GM23338 (cell line): Measurements from ENCODE around the gene MAD2L1BP. TPM values are rescaled to one million over a fixed set of nuclear protein-coding genes. Genes with fewer than 3 reads are reported as not detected.
A peak's percentile ranks its signal among the peaks of the same experiment; 100 is the strongest.
"Not testable (repeated sequence)": the region's sequence is repeated elsewhere in the genome, so short reads cannot be mapped to it uniquely, and the experiment has no call there.

ENCODE experiments used
- ATAC-seq: fragments of 200-7000 bp; cut with Tn5 transposase; 3 replicates; pipeline ENCODE4 v1.9.1; 2020
- DNase-seq: peaks from one replicate; pipeline ENCODE4 v3.0.0-alpha.2; 2015; ENCODE audit warnings: low spot score
- H2AFZ ChIP-seq: fragments of 200-600 bp; sonication (generic); 2 replicates; pipeline ENCODE4 v1.8.0; 2016; ENCODE audit warnings: antibody characterized with exemption, mild to moderate bottlenecking, moderate library complexity
- H3F3A ChIP-seq: fragments of 200-600 bp; sonication (generic); replicated peaks from 2 replicates; pipeline ENCODE4 v1.8.0; 2017; ENCODE audit warnings: antibody characterized with exemption, mixed run types, low read depth
- H3K27ac ChIP-seq: fragments of 200-600 bp; sonication (generic); 2 replicates; pipeline ENCODE4 v1.6.1; 2016; ENCODE audit warnings: low read depth
- H3K27me3 ChIP-seq: fragments of 200-600 bp; sonication (generic); 2 replicates; pipeline ENCODE4 v1.8.0; 2016; ENCODE audit warnings: mild to moderate bottlenecking, mixed run types, moderate library complexity; ENCODE audit not compliant: insufficient read depth
- H3K36me3 ChIP-seq: fragments of 200-600 bp; sonication (generic); 2 replicates; pipeline ENCODE4 v1.8.0; 2016; ENCODE audit warnings: mild to moderate bottlenecking; ENCODE audit not compliant: insufficient read depth
- H3K4me1 ChIP-seq: fragments of 200-600 bp; sonication (generic); 2 replicates; pipeline ENCODE4 v1.8.0; 2016; ENCODE audit warnings: mild to moderate bottlenecking, moderate library complexity; ENCODE audit not compliant: insufficient read depth
- H3K4me2 ChIP-seq: fragments of 200-600 bp; sonication (generic); 2 replicates; pipeline ENCODE4 v1.7.1; 2017; ENCODE audit warnings: mixed run types
- H3K4me3 ChIP-seq: fragments of 200-600 bp; sonication (generic); 2 replicates; pipeline ENCODE4 v1.6.1; 2016; ENCODE audit warnings: mixed run types
- H3K79me2 ChIP-seq: fragments of 200-600 bp; sonication (generic); replicated peaks from 2 replicates; pipeline ENCODE4 v1.8.0; 2017; ENCODE audit warnings: mild to moderate bottlenecking; ENCODE audit not compliant: insufficient read depth
- H3K9me2 ChIP-seq: fragments of 200-600 bp; sonication (generic); 2 replicates; pipeline ENCODE4 v1.8.0; 2017; ENCODE audit not compliant: insufficient read depth
- H4K20me1 ChIP-seq: fragments of 200-600 bp; sonication (generic); replicated peaks from 2 replicates; pipeline ENCODE4 v1.8.0; 2017; ENCODE audit warnings: mild to moderate bottlenecking; ENCODE audit not compliant: insufficient read depth
- H3K27ac Mint-ChIP-seq: 2 replicates; pipeline ENCODE4 v1.8.0; 2020; ENCODE audit warnings: inconsistent platforms, mild to moderate bottlenecking, moderate library complexity, mixed read lengths
- H3K27me3 Mint-ChIP-seq: 3 replicates; pipeline ENCODE4 v1.8.0; 2022; ENCODE audit warnings: low read depth, mild to moderate bottlenecking, moderate library complexity, mixed read lengths, inconsistent platforms; ENCODE audit not compliant: insufficient read depth, poor library complexity
- H3K36me3 Mint-ChIP-seq: 3 replicates; pipeline ENCODE4 v1.8.0; 2021; ENCODE audit warnings: low read depth, mild to moderate bottlenecking, inconsistent platforms, moderate library complexity, mixed read lengths
- H3K4me1 Mint-ChIP-seq: 3 replicates; pipeline ENCODE4 v1.8.0; 2020; ENCODE audit warnings: mild to moderate bottlenecking, inconsistent platforms, mixed read lengths
- H3K4me3 Mint-ChIP-seq: 3 replicates; pipeline ENCODE4 v1.8.0; 2021; ENCODE audit warnings: moderate library complexity, mild to moderate bottlenecking, inconsistent platforms, mixed read lengths
- H3K9me3 Mint-ChIP-seq: 3 replicates; pipeline ENCODE4 v1.8.0; 2020; ENCODE audit warnings: moderate library complexity, mild to moderate bottlenecking, inconsistent platforms, mixed read lengths
- CREB1 ChIP-seq: fragments of 250-450 bp; sonication (Bioruptor Pico); IDR thresholded peaks from 2 replicates; pipeline ENCODE4 v1.5.0; 2020; ENCODE audit warnings: low read depth, mild to moderate bottlenecking, moderate library complexity
- CTCF ChIP-seq, 2 experiments: fragments of 200-600 bp in 1 of 2; sonication (generic) in 1 of 2; conservative IDR thresholded peaks; 2 replicates each; pipeline versions ENCODE4 v1.5.1 to v1.6.1; 2016 to 2017; ENCODE audit warnings: antibody characterized with exemption in 2 of 2, low read depth in 2 of 2, mild to moderate bottlenecking in 2 of 2, moderate library complexity in 1 of 2
- EZH2 ChIP-seq: fragments of 200-600 bp; sonication (generic); IDR thresholded peaks from one replicate; pipeline ENCODE4 v1.8.0; 2017; ENCODE audit warnings: antibody characterized with exemption, mild to moderate bottlenecking, low read depth; ENCODE audit not compliant: unreplicated experiment
- NANOG ChIP-seq: IDR thresholded peaks from 2 replicates; pipeline ENCODE4 v1.6.1; 2016; ENCODE audit warnings: antibody characterized with exemption, borderline replicate concordance
- POLR2AphosphoS5 ChIP-seq: IDR thresholded peaks from 2 replicates; pipeline ENCODE4 v1.6.1; 2016; ENCODE audit warnings: antibody characterized with exemption, low read depth
- REST ChIP-seq: IDR thresholded peaks from one replicate; pipeline ENCODE4 v1.6.1; 2018; ENCODE audit warnings: antibody characterized with exemption; ENCODE audit not compliant: unreplicated experiment
- STAT1 ChIP-seq: IDR thresholded peaks from one replicate; pipeline ENCODE4 v1.6.1; 2016; ENCODE audit warnings: antibody characterized with exemption; ENCODE audit not compliant: unreplicated experiment
- ZNF114 ChIP-seq: fragments of 250-450 bp; sonication (Bioruptor Pico); IDR thresholded peaks from 2 replicates; pipeline ENCODE4 v1.5.0; 2020; ENCODE audit warnings: mild to moderate bottlenecking, moderate library complexity
- ZNF331 ChIP-seq: fragments of 250-450 bp; sonication (Bioruptor Pico); IDR thresholded peaks from 2 replicates; pipeline ENCODE4 v1.5.0; 2020; ENCODE audit warnings: low read depth, mild to moderate bottlenecking, moderate library complexity
- polyA plus RNA-seq: library from polyadenylated mRNA; unstranded; fragments of >200 nt; fragmentation: Nextera tagmentation; extraction: Ambion mirVana; gene quantifications from 2 replicates; pipeline ENCODE4 v1.2.1, GENCODE V29; 2016
- total RNA-seq: library from RNA; depleted of rRNA; stranded (reverse); fragments of >200 nt; shearing (Covaris generic); gene quantifications from 2 replicates; pipeline ENCODE4 v1.2.3, GENCODE V29; 2014
- TF ChIP-seq, protein P1 (sequence below): fragments of 250-450 bp; sonication (Bioruptor Pico); IDR thresholded peaks from 2 replicates; pipeline ENCODE4 v1.5.0; 2020; ENCODE audit warnings: mild to moderate bottlenecking, moderate library complexity

Gene MAD2L1BP
- total and polyA plus RNA-seq, 2 experiments from 2014 or later, result 26.6 to 51.7 TPM

GRCh38 chr6:43633002-43633401 is 2.6 kb upstream of the MAD2L1BP start:
- ATAC-seq, H2AFZ ChIP-seq, H3K27me3 ChIP-seq, H3K9me3 Mint-ChIP-seq, H3K4me3 Mint-ChIP-seq, H3K4me3 ChIP-seq, H3K27me3 Mint-ChIP-seq, H3K4me2 ChIP-seq, H3K36me3 ChIP-seq, H3K27ac ChIP-seq, H3F3A ChIP-seq, H3K27ac Mint-ChIP-seq, H4K20me1 ChIP-seq, DNase-seq, H3K9me2 ChIP-seq: not testable (repeated sequence)
- Mint-ChIP-seq H3K4me1 (peaks cover 22% of the 10 kb centered on the region), H3K36me3 (peaks cover 21% of the 10 kb centered on the region)
- Histone ChIP-seq H3K4me1 (peaks cover 13% of the 10 kb centered on the region), H3K79me2 (peaks cover 27% of the 10 kb centered on the region)

DNA sequence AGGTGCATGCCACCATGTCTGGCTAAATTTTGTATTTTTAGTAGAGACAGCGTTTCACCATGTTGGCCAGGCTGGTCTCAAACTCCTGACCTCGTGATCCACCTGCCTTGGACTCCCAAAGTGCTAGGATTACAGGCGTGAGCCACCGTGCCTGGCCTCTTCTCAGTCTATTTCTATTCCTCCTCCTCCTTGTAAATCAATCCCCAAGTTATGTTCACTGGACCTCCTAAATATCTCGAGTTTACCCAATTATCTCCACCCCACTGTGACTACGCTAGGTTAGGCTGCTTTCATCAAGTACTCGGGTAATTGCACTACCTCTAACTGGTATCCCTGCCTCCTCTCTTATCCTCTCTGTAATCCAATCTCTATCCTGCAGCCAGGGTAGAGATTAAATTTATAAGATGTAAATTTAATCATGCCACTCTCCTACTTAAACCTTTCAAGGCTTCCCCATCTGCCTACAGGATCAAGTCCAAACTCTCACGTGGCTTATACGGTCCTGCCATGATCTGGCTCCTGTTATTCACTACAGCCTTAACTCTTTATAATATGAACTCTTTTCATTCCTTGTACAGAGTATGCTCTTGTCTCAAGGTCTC is 837 bp upstream of the MAD2L1BP start:
- Histone ChIP-seq H4K20me1 (peaks cover 13% of the 10 kb centered on the region), H2AFZ (peak overlapping the region; percentile 76), H3K4me1 (peaks cover 13% of the 10 kb centered on the region), H3K36me3 (peaks cover 10% of the 10 kb centered on the region), H3F3A (0 out of 2 replicates have a peak, but pooled peaks cover 6% of the 10 kb centered on the region), H3K9me2 (no peaks in the 10 kb centered on the region), H3K27me3 (no peaks in the 10 kb centered on the region), H3K79me2 (peaks cover 39% of the 10 kb centered on the region), H3K4me2 (peak overlapping the region; percentile 94), H3K4me3 (peak overlapping the region; percentile 99; the same call in 1 of the 2 replicates), H3K27ac (peak overlapping the region; percentile 51)
- peaks cover 6% of the 10 kb centered on the region for H3K27me3 Mint-ChIP-seq
- peaks cover 38% of the 10 kb centered on the region for H3K36me3 Mint-ChIP-seq
- peaks cover 20% of the 10 kb centered on the region for H3K4me1 Mint-ChIP-seq
- no peak for ATAC-seq
- no peaks in the 10 kb centered on the region for H3K9me3 Mint-ChIP-seq
- H3K4me3 Mint-ChIP-seq, result peak overlapping the region; percentile 98; the same call in 2 of the 3 replicates
- H3K27ac Mint-ChIP-seq, result no peak overlapping the region; the same call in 1 of the 2 replicates
- DNase-seq, result no peak
- TF ChIP-seq CTCF (conservative IDR thresholded peaks at IDR 0.05; ENCODE audit: low read depth in 2 of 2), result no peak
- no peak for TF ChIP-seq CREB1
- TF ChIP-seq ZNF114, result no peak
- TF ChIP-seq ZNF331 (CRISPR knock-in tag), result no peak
- TF ChIP-seq NANOG, result no peak
- TF ChIP-seq POLR2AphosphoS5, result no peak
- no peak for TF ChIP-seq REST
- no peak for TF ChIP-seq STAT1
- TF ChIP-seq, protein P1, sequence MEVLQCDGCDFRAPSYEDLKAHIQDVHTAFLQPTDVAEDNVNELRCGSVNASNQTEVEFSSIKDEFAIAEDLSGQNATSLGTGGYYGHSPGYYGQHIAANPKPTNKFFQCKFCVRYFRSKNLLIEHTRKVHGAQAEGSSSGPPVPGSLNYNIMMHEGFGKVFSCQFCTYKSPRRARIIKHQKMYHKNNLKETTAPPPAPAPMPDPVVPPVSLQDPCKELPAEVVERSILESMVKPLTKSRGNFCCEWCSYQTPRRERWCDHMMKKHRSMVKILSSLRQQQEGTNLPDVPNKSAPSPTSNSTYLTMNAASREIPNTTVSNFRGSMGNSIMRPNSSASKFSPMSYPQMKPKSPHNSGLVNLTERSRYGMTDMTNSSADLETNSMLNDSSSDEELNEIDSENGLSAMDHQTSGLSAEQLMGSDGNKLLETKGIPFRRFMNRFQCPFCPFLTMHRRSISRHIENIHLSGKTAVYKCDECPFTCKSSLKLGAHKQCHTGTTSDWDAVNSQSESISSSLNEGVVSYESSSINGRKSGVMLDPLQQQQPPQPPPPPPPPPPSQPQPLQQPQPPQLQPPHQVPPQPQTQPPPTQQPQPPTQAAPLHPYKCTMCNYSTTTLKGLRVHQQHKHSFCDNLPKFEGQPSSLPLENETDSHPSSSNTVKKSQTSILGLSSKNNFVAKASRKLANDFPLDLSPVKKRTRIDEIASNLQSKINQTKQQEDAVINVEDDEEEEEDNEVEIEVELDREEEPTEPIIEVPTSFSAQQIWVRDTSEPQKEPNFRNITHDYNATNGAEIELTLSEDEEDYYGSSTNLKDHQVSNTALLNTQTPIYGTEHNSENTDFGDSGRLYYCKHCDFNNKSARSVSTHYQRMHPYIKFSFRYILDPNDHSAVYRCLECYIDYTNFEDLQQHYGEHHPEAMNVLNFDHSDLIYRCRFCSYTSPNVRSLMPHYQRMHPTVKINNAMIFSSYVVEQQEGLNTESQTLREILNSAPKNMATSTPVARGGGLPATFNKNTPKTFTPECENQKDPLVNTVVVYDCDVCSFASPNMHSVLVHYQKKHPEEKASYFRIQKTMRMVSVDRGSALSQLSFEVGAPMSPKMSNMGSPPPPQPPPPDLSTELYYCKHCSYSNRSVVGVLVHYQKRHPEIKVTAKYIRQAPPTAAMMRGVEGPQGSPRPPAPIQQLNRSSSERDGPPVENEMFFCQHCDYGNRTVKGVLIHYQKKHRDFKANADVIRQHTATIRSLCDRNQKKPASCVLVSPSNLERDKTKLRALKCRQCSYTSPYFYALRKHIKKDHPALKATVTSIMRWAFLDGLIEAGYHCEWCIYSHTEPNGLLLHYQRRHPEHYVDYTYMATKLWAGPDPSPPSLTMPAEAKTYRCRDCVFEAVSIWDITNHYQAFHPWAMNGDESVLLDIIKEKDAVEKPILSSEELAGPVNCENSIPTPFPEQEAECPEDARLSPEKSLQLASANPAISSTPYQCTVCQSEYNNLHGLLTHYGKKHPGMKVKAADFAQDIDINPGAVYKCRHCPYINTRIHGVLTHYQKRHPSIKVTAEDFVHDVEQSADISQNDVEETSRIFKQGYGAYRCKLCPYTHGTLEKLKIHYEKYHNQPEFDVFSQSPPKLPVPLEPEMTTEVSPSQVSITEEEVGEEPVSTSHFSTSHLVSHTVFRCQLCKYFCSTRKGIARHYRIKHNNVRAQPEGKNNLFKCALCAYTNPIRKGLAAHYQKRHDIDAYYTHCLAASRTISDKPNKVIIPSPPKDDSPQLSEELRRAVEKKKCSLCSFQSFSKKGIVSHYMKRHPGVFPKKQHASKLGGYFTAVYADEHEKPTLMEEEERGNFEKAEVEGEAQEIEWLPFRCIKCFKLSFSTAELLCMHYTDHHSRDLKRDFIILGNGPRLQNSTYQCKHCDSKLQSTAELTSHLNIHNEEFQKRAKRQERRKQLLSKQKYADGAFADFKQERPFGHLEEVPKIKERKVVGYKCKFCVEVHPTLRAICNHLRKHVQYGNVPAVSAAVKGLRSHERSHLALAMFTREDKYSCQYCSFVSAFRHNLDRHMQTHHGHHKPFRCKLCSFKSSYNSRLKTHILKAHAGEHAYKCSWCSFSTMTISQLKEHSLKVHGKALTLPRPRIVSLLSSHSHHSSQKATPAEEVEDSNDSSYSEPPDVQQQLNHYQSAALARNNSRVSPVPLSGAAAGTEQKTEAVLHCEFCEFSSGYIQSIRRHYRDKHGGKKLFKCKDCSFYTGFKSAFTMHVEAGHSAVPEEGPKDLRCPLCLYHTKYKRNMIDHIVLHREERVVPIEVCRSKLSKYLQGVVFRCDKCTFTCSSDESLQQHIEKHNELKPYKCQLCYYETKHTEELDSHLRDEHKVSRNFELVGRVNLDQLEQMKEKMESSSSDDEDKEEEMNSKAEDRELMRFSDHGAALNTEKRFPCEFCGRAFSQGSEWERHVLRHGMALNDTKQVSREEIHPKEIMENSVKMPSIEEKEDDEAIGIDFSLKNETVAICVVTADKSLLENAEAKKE (CRISPR knock-in tag), result no peak
- no peak for TF ChIP-seq EZH2
